ENCODE data around the gene TEX10.

DNA sequence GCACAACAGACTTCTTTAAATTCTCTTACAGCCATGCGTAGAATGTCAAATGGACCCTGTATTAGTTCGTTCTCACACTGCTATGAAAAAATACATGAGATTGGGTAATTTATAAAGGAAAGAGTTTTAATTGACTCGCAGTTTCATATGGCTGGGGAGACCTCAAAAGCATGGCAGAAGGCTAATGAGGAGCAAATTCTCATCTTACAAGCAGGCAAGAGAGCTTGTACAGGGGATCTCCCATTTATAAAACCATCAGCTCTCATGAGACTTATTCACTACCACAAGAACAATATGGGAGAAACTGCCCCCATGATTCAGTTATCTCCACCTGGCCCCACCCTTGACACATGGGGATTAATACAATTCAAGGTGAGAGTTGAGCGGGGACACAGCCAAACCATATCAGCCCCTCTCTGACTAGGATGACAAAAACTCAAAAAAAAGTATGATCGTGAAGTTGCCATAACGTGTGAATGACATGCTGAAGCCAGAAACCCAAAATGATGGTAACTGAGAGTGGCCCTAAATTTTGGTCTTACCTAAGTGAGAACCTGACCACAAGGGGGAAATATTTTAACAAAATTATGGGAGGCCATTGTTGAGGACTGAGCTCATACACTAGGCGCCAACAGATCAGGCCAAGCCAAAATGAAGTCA is 17.5 kb upstream of the TEX10 start:
- TF ChIP-seq, protein P1, sequence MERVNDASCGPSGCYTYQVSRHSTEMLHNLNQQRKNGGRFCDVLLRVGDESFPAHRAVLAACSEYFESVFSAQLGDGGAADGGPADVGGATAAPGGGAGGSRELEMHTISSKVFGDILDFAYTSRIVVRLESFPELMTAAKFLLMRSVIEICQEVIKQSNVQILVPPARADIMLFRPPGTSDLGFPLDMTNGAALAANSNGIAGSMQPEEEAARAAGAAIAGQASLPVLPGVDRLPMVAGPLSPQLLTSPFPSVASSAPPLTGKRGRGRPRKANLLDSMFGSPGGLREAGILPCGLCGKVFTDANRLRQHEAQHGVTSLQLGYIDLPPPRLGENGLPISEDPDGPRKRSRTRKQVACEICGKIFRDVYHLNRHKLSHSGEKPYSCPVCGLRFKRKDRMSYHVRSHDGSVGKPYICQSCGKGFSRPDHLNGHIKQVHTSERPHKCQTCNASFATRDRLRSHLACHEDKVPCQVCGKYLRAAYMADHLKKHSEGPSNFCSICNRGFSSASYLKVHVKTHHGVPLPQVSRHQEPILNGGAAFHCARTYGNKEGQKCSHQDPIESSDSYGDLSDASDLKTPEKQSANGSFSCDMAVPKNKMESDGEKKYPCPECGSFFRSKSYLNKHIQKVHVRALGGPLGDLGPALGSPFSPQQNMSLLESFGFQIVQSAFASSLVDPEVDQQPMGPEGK (CRISPR knock-in tag; IDR thresholded peaks at IDR 0.05; ENCODE audit: borderline replicate concordance) = no peak
- TF ChIP-seq ARNTL (CRISPR knock-in tag; IDR thresholded peaks at IDR 0.05; ENCODE audit: borderline replicate concordance, low read depth) (no peak), PPARA (CRISPR knock-in tag; IDR thresholded peaks at IDR 0.05; ENCODE audit: borderline replicate concordance) (no peak), GLIS3 (CRISPR knock-in tag; IDR thresholded peaks at IDR 0.05) (no peak)
- TF ChIP-seq, protein P2, sequence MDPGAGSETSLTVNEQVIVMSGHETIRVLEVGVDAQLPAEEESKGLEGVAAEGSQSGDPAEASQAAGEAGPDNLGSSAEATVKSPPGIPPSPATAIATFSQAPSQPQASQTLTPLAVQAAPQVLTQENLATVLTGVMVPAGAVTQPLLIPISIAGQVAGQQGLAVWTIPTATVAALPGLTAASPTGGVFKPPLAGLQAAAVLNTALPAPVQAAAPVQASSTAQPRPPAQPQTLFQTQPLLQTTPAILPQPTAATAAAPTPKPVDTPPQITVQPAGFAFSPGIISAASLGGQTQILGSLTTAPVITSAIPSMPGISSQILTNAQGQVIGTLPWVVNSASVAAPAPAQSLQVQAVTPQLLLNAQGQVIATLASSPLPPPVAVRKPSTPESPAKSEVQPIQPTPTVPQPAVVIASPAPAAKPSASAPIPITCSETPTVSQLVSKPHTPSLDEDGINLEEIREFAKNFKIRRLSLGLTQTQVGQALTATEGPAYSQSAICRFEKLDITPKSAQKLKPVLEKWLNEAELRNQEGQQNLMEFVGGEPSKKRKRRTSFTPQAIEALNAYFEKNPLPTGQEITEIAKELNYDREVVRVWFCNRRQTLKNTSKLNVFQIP (CRISPR knock-in tag; IDR thresholded peaks at IDR 0.05; ENCODE audit: borderline replicate concordance, low read depth) = no peak
- TF ChIP-seq, protein P3, sequence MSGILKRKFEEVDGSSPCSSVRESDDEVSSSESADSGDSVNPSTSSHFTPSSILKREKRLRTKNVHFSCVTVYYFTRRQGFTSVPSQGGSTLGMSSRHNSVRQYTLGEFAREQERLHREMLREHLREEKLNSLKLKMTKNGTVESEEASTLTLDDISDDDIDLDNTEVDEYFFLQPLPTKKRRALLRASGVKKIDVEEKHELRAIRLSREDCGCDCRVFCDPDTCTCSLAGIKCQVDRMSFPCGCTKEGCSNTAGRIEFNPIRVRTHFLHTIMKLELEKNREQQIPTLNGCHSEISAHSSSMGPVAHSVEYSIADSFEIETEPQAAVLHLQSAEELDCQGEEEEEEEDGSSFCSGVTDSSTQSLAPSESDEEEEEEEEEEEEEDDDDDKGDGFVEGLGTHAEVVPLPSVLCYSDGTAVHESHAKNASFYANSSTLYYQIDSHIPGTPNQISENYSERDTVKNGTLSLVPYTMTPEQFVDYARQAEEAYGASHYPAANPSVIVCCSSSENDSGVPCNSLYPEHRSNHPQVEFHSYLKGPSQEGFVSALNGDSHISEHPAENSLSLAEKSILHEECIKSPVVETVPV (CRISPR knock-in tag; IDR thresholded peaks at IDR 0.05) = no peak
